Upper lobe of left lung (tissue), 4 donors: Measurements from ENCODE around the gene IL17RE.

Experiments used
- POLR2A ChIP-seq, 4 donors: fragments of 450-650 bp; IDR thresholded peaks; one replicate each; pipeline ENCODE4 v1.5.1; 2016 to 2017; ENCODE audit warnings: antibody characterized with exemption in 4 of 4, mild to moderate bottlenecking in 2 of 4
- POLR2AphosphoS5 ChIP-seq, 2 donors: sonication (generic); formaldehyde crosslinking; IDR thresholded peaks; one replicate each; pipeline ENCODE4 v1.5.1; 2017; ENCODE audit warnings: antibody characterized with exemption in 2 of 2
- TF ChIP-seq, protein P1 (sequence below), 6 experiments: fragments of 450-650 bp in 4 of 6; fragments of 200-600 bp in 2 of 6; sonication (generic) in 2 of 6; IDR thresholded peaks; one replicate each; pipeline ENCODE4 v1.5.1; 2016 to 2019; ENCODE audit warnings: antibody characterized with exemption in 6 of 6

DNA sequence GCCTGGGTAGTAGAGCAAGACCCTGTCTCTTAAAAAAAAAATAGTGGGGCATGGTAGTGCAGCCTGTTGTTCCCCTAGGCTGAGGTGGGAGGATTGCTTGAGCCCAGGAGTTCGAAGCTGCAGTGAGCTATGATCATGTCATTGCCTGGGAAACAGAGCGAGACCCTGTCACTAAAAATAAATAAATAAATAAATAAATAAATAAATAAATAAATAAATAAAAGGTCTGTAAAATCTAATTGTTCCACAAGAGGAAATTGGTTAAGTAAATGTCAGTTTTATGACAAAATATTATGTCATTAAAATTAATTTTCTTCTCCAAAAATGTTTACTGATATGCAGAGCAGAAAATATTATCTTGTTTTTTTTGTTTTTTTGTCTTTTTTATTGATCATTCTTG is 36.3 kb downstream of the IL17RE start:
- TF ChIP-seq, protein P1, sequence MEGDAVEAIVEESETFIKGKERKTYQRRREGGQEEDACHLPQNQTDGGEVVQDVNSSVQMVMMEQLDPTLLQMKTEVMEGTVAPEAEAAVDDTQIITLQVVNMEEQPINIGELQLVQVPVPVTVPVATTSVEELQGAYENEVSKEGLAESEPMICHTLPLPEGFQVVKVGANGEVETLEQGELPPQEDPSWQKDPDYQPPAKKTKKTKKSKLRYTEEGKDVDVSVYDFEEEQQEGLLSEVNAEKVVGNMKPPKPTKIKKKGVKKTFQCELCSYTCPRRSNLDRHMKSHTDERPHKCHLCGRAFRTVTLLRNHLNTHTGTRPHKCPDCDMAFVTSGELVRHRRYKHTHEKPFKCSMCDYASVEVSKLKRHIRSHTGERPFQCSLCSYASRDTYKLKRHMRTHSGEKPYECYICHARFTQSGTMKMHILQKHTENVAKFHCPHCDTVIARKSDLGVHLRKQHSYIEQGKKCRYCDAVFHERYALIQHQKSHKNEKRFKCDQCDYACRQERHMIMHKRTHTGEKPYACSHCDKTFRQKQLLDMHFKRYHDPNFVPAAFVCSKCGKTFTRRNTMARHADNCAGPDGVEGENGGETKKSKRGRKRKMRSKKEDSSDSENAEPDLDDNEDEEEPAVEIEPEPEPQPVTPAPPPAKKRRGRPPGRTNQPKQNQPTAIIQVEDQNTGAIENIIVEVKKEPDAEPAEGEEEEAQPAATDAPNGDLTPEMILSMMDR (IDR thresholded peaks at IDR 0.05) = no peak
- TF ChIP-seq POLR2A (IDR thresholded peaks at IDR 0.05) (no peak), POLR2AphosphoS5 (IDR thresholded peaks at IDR 0.05) (no peak)
